K562 (cell line): ENCODE measurements around the gene CFAP221. TPM values are rescaled to one million over a fixed set of nuclear protein-coding genes. Genes with fewer than 3 reads are reported as not detected.
A peak's percentile ranks its signal among the peaks of the same experiment; 100 is the strongest.

Experiments used
- FOXK1 ChIP-seq: sonication (generic); formaldehyde crosslinking; IDR thresholded peaks from 2 replicates; pipeline ENCODE4 v1.8.0; 2022; ENCODE audit warnings: missing genetic modification reagents, mild to moderate bottlenecking, borderline replicate concordance
- HDAC3 ChIP-seq: fragments of 450-650 bp; IDR thresholded peaks from 2 replicates; pipeline ENCODE4 v1.6.1; 2018; ENCODE audit warnings: borderline replicate concordance, mild to moderate bottlenecking, moderate library complexity; ENCODE audit not compliant: partially characterized antibody
- JUND ChIP-seq, 2 experiments: IDR thresholded peaks; 2 replicates in 1 of 2; 3 replicates in 1 of 2; pipeline ENCODE4 v1.6.1; 2011; ENCODE audit warnings: borderline replicate concordance in 2 of 2, low read depth in 2 of 2, low read length in 2 of 2, improper control_type of control experiment in 1 of 2, missing biosample characterization in 1 of 2, missing genetic modification characterization in 1 of 2, missing genetic modification reagents in 1 of 2
- NEUROD1 ChIP-seq: fragments of 150-350 bp; IDR thresholded peaks from 2 replicates; pipeline ENCODE4 v1.6.1; 2014; ENCODE audit warnings: borderline replicate concordance, low read length, low read depth; ENCODE audit not compliant: partially characterized antibody
- NUFIP1 ChIP-seq: fragments of 450-650 bp; IDR thresholded peaks from 2 replicates; pipeline ENCODE4 v1.6.1; 2018; ENCODE audit not compliant: partially characterized antibody
- ZNF354B ChIP-seq: fragments of 250-450 bp; sonication (Bioruptor Pico); IDR thresholded peaks from 2 replicates; pipeline ENCODE4 v1.4.0; 2020
- ZNF384 ChIP-seq: IDR thresholded peaks from 2 replicates; pipeline ENCODE4 v1.6.1; 2012; ENCODE audit warnings: low read depth, low read length, improper control_type of control experiment
- ZSCAN32 ChIP-seq: fragments of 450-650 bp; formaldehyde crosslinking; IDR thresholded peaks from 2 replicates; pipeline ENCODE4 v1.4.0; 2020; ENCODE audit warnings: mild to moderate bottlenecking, moderate library complexity
- polyA plus RNA-seq, 8 experiments: library from polyadenylated mRNA; depleted of rRNA in 4 of 8; stranded (reverse) in 5 of 8; unstranded in 3 of 8; fragments of >200 nt; fragmentation: Nextera tagmentation in 2 of 8; fragmentation: Illumina TruSeq in 1 of 8; extraction: Ambion mirVana in 2 of 8; extraction: Trizol in 1 of 8; gene quantifications; 2 replicates each; pipeline versions ENCODE4 v1.2.1 to v1.2.3, GENCODE V29; 2011 to 2014; ENCODE audit warnings: inconsistent platforms in 1 of 8, missing spikeins in 1 of 8
- total RNA-seq, 7 experiments: library from RNA; depleted of rRNA in 6 of 7; stranded (reverse); fragments of >200 nt in 6 of 7; fragmentation: Illumina TruSeq in 2 of 7; extraction: Trizol in 2 of 7; gene quantifications; 2 replicates each; pipeline versions ENCODE4 v1.2.1 to v1.2.3, GENCODE V29; 2011 to 2021; ENCODE audit warnings: low replicate concordance in 1 of 7
- TF ChIP-seq, protein P1 (sequence below): fragments of 200-800 bp; sonication (Bioruptor generic); IDR thresholded peaks from 2 replicates; pipeline ENCODE4 v1.6.1; 2016; ENCODE audit warnings: missing genetic modification characterization, missing compliant biosample characterization
- TF ChIP-seq, protein P2 (sequence below), 3 experiments: IDR thresholded peaks in 2 of 3; conservative IDR thresholded peaks in 1 of 3; 2 replicates each; pipeline ENCODE4 v1.5.1; 2011 to 2012; ENCODE audit warnings: low read length in 3 of 3, mild to moderate bottlenecking in 3 of 3, control low read depth in 2 of 3, improper control_type of control experiment in 1 of 3, inconsistent platforms in 1 of 3, low read depth in 1 of 3, mixed read lengths in 1 of 3, moderate library complexity in 1 of 3; ENCODE audit not compliant: insufficient read depth in 2 of 3
- TF ChIP-seq, protein P3 (sequence below), 2 experiments: fragments of 450-650 bp in 1 of 2; IDR thresholded peaks; 2 replicates each; pipeline ENCODE4 v1.6.1; 2011 to 2017; ENCODE audit warnings: low read depth in 2 of 2, antibody characterized with exemption in 1 of 2, borderline replicate concordance in 1 of 2, low read length in 1 of 2, mild to moderate bottlenecking in 1 of 2, mixed read lengths in 1 of 2; ENCODE audit not compliant: control insufficient read depth in 1 of 2
- TF ChIP-seq, protein P4 (sequence below): sonication (generic); formaldehyde crosslinking; IDR thresholded peaks from 2 replicates; pipeline ENCODE4 v1.4.0; 2020; ENCODE audit warnings: mild to moderate bottlenecking, missing genetic modification reagents

Gene CFAP221
- total and polyA plus RNA-seq, 9 of the 15 experiments (the other 6 are each of a cell fraction or from before 2014, with no cell fraction given): 0.09 to 1.4 (median 0.65) TPM

DNA sequence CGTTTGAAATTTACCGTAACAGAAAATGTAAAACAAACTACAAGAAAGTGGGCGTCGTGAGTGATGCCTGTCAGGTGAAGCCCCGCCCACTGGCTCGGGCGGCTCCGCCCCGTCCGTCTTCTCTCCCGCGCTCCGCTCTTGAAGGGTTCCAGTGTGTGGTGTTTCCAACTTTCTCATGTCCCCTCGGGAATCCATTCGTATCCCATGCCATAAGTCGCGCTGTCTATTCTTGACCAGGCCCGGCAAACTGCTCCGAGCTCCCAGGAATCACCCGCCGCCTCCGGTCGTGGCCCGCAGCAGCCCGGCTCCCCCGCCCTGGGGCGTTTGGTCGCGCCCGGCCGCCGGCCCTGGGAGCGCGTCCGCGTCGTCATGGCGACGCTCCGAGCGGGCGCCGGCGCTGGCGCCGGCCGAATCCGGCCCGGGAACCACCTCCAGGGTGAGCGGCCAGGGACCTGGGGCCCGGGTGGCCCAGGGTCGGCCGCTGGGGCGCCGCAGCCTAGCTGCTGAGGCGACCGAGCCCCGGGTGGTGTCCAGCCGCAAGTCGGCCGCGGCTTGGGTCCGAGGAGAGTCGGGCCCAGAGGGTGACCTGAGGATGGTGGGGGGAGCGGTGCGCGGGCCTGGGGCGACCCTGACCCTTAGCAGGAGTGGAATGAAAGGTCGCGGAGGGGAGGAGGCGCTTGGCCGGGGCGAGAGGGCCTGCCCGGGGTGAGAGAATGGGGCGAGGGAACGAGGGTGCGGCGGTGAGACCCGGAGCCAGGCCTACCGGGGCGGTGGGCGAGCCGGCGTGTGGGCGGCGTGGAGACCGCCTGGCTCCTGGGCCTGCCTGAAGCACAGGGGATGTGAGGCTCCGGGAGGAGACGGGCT, at the start of gene CFAP221 (continued):
- TF ChIP-seq, protein P1, sequence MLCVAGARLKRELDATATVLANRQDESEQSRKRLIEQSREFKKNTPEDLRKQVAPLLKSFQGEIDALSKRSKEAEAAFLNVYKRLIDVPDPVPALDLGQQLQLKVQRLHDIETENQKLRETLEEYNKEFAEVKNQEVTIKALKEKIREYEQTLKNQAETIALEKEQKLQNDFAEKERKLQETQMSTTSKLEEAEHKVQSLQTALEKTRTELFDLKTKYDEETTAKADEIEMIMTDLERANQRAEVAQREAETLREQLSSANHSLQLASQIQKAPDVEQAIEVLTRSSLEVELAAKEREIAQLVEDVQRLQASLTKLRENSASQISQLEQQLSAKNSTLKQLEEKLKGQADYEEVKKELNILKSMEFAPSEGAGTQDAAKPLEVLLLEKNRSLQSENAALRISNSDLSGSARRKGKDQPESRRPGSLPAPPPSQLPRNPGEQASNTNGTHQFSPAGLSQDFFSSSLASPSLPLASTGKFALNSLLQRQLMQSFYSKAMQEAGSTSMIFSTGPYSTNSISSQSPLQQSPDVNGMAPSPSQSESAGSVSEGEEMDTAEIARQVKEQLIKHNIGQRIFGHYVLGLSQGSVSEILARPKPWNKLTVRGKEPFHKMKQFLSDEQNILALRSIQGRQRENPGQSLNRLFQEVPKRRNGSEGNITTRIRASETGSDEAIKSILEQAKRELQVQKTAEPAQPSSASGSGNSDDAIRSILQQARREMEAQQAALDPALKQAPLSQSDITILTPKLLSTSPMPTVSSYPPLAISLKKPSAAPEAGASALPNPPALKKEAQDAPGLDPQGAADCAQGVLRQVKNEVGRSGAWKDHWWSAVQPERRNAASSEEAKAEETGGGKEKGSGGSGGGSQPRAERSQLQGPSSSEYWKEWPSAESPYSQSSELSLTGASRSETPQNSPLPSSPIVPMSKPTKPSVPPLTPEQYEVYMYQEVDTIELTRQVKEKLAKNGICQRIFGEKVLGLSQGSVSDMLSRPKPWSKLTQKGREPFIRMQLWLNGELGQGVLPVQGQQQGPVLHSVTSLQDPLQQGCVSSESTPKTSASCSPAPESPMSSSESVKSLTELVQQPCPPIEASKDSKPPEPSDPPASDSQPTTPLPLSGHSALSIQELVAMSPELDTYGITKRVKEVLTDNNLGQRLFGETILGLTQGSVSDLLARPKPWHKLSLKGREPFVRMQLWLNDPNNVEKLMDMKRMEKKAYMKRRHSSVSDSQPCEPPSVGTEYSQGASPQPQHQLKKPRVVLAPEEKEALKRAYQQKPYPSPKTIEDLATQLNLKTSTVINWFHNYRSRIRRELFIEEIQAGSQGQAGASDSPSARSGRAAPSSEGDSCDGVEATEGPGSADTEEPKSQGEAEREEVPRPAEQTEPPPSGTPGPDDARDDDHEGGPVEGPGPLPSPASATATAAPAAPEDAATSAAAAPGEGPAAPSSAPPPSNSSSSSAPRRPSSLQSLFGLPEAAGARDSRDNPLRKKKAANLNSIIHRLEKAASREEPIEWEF (CRISPR knock-in tag): no peak
- TF ChIP-seq ZSCAN32 (CRISPR knock-in tag) (no peak), ZNF384 (no peak), FOXK1 (no peak), ZNF354B (CRISPR knock-in tag) (no peak), NUFIP1 (peak; percentile 86), JUND (IDR thresholded peaks at IDR 0.05; ENCODE audit: borderline replicate concordance, low read depth, low read length) (peak; percentile 95), JUND (tag; IDR thresholded peaks at IDR 0.05; ENCODE audit: borderline replicate concordance, low read depth, low read length) (no peak), NEUROD1 (peak; percentile 76), HDAC3 (no peak)
- TF ChIP-seq, protein P2, sequence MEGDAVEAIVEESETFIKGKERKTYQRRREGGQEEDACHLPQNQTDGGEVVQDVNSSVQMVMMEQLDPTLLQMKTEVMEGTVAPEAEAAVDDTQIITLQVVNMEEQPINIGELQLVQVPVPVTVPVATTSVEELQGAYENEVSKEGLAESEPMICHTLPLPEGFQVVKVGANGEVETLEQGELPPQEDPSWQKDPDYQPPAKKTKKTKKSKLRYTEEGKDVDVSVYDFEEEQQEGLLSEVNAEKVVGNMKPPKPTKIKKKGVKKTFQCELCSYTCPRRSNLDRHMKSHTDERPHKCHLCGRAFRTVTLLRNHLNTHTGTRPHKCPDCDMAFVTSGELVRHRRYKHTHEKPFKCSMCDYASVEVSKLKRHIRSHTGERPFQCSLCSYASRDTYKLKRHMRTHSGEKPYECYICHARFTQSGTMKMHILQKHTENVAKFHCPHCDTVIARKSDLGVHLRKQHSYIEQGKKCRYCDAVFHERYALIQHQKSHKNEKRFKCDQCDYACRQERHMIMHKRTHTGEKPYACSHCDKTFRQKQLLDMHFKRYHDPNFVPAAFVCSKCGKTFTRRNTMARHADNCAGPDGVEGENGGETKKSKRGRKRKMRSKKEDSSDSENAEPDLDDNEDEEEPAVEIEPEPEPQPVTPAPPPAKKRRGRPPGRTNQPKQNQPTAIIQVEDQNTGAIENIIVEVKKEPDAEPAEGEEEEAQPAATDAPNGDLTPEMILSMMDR (IDR thresholded peaks at IDR 0.05 in 2 of 3, conservative IDR thresholded peaks at IDR 0.05 in 1 of 3; ENCODE audit: insufficient read depth in 2 of 3, low read depth in 1 of 3, low read length in 3 of 3): no peak
- TF ChIP-seq, protein P3, sequence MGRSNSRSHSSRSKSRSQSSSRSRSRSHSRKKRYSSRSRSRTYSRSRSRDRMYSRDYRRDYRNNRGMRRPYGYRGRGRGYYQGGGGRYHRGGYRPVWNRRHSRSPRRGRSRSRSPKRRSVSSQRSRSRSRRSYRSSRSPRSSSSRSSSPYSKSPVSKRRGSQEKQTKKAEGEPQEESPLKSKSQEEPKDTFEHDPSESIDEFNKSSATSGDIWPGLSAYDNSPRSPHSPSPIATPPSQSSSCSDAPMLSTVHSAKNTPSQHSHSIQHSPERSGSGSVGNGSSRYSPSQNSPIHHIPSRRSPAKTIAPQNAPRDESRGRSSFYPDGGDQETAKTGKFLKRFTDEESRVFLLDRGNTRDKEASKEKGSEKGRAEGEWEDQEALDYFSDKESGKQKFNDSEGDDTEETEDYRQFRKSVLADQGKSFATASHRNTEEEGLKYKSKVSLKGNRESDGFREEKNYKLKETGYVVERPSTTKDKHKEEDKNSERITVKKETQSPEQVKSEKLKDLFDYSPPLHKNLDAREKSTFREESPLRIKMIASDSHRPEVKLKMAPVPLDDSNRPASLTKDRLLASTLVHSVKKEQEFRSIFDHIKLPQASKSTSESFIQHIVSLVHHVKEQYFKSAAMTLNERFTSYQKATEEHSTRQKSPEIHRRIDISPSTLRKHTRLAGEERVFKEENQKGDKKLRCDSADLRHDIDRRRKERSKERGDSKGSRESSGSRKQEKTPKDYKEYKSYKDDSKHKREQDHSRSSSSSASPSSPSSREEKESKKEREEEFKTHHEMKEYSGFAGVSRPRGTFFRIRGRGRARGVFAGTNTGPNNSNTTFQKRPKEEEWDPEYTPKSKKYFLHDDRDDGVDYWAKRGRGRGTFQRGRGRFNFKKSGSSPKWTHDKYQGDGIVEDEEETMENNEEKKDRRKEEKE (IDR thresholded peaks at IDR 0.05; ENCODE audit: borderline replicate concordance in 1 of 2, control insufficient read depth in 1 of 2, low read depth in 2 of 2, low read length in 1 of 2): peak in 1 of 2 experiments; percentile 96; a peak in 2 of 4 replicates
- TF ChIP-seq, protein P4, sequence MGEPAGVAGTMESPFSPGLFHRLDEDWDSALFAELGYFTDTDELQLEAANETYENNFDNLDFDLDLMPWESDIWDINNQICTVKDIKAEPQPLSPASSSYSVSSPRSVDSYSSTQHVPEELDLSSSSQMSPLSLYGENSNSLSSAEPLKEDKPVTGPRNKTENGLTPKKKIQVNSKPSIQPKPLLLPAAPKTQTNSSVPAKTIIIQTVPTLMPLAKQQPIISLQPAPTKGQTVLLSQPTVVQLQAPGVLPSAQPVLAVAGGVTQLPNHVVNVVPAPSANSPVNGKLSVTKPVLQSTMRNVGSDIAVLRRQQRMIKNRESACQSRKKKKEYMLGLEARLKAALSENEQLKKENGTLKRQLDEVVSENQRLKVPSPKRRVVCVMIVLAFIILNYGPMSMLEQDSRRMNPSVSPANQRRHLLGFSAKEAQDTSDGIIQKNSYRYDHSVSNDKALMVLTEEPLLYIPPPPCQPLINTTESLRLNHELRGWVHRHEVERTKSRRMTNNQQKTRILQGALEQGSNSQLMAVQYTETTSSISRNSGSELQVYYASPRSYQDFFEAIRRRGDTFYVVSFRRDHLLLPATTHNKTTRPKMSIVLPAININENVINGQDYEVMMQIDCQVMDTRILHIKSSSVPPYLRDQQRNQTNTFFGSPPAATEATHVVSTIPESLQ: no peak
